Measurements from ENCODE around the gene BAZ1A. TPM values are rescaled to one million over a fixed set of nuclear protein-coding genes. Genes with fewer than 3 reads are reported as not detected.

The BAZ1A gene
- polyA plus RNA-seq, 1 donor from 2014 or later, result 18.1 TPM

DNA sequence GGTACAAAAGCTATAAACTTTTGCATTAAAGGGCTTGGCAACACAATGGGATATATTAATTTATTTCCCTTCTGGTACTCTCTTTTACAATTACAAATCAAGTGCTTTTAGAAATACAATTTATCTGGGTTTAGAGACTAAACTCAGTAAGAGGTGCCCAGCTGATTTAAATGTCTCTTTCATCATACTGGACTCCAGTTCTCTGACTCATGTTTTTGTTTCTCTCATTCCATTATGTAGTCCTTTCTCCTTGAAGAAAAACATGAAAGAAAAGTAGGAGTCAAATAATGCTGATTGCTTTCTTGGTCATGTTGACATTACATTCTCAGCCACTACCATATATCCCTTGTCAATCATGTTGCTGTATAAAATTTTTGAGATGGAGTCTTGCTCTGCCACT lies 124.5 kb downstream of the BAZ1A start:
- H3K4me2 ChIP-seq (ENCODE audit: low read length), result no peak overlapping the region
- H4K20me1 ChIP-seq (ENCODE audit: insufficient read depth), result no peaks in the 10 kb centered on the region
- no peaks in the 10 kb centered on the region for H3F3A ChIP-seq (ENCODE audit: insufficient read depth, low read length, poor library complexity, severe bottlenecking)
- TF ChIP-seq, protein P1, sequence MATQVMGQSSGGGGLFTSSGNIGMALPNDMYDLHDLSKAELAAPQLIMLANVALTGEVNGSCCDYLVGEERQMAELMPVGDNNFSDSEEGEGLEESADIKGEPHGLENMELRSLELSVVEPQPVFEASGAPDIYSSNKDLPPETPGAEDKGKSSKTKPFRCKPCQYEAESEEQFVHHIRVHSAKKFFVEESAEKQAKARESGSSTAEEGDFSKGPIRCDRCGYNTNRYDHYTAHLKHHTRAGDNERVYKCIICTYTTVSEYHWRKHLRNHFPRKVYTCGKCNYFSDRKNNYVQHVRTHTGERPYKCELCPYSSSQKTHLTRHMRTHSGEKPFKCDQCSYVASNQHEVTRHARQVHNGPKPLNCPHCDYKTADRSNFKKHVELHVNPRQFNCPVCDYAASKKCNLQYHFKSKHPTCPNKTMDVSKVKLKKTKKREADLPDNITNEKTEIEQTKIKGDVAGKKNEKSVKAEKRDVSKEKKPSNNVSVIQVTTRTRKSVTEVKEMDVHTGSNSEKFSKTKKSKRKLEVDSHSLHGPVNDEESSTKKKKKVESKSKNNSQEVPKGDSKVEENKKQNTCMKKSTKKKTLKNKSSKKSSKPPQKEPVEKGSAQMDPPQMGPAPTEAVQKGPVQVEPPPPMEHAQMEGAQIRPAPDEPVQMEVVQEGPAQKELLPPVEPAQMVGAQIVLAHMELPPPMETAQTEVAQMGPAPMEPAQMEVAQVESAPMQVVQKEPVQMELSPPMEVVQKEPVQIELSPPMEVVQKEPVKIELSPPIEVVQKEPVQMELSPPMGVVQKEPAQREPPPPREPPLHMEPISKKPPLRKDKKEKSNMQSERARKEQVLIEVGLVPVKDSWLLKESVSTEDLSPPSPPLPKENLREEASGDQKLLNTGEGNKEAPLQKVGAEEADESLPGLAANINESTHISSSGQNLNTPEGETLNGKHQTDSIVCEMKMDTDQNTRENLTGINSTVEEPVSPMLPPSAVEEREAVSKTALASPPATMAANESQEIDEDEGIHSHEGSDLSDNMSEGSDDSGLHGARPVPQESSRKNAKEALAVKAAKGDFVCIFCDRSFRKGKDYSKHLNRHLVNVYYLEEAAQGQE (IDR thresholded peaks at IDR 0.05; ENCODE audit: borderline replicate concordance), result no peak
- TF ChIP-seq TAF1 (IDR thresholded peaks at IDR 0.05; ENCODE audit: low read depth) (no peak), EP300 (conservative IDR thresholded peaks at IDR 0.05; ENCODE audit: poor library complexity, severe bottlenecking) (no peak), RAD21 (conservative IDR thresholded peaks at IDR 0.05) (no peak), SMC3 (conservative IDR thresholded peaks at IDR 0.05; ENCODE audit: poor library complexity) (no peak), EZH2 (IDR thresholded peaks at IDR 0.05; ENCODE audit: borderline replicate concordance, insufficient read depth, low read length, poor library complexity, severe bottlenecking) (no peak), MXI1 (conservative IDR thresholded peaks at IDR 0.05; ENCODE audit: poor library complexity, severe bottlenecking) (no peak), POLR2AphosphoS5 (IDR thresholded peaks at IDR 0.05) (no peak)
- TF ChIP-seq, protein P2, sequence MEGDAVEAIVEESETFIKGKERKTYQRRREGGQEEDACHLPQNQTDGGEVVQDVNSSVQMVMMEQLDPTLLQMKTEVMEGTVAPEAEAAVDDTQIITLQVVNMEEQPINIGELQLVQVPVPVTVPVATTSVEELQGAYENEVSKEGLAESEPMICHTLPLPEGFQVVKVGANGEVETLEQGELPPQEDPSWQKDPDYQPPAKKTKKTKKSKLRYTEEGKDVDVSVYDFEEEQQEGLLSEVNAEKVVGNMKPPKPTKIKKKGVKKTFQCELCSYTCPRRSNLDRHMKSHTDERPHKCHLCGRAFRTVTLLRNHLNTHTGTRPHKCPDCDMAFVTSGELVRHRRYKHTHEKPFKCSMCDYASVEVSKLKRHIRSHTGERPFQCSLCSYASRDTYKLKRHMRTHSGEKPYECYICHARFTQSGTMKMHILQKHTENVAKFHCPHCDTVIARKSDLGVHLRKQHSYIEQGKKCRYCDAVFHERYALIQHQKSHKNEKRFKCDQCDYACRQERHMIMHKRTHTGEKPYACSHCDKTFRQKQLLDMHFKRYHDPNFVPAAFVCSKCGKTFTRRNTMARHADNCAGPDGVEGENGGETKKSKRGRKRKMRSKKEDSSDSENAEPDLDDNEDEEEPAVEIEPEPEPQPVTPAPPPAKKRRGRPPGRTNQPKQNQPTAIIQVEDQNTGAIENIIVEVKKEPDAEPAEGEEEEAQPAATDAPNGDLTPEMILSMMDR (IDR thresholded peaks at IDR 0.05; ENCODE audit: poor library complexity, severe bottlenecking), result no peak
- H3K27ac ChIP-seq (ENCODE audit: low read length), result no peak overlapping the region
- no peaks in the 10 kb centered on the region for H3K27me3 ChIP-seq (ENCODE audit: insufficient read depth, low read depth, low read length)
- no peaks in the 10 kb centered on the region for H3K9me2 ChIP-seq (ENCODE audit: insufficient read depth, low read length)
- no peaks in the 10 kb centered on the region for H3K79me2 ChIP-seq (replicated peaks; ENCODE audit: insufficient read depth, low read length)
- H3K4me3 ChIP-seq (ENCODE audit: low read length), result no peak overlapping the region
- H2AFZ ChIP-seq (ENCODE audit: low read depth, low read length), result no peak overlapping the region
- H3K9me3 ChIP-seq (ENCODE audit: low read length), result no peaks in the 10 kb centered on the region
- peaks cover 5% of the 10 kb centered on the region for H3K36me3 ChIP-seq (ENCODE audit: insufficient read depth, low read length)
- H3K9ac ChIP-seq (ENCODE audit: low read length), result no peak overlapping the region

DNA sequence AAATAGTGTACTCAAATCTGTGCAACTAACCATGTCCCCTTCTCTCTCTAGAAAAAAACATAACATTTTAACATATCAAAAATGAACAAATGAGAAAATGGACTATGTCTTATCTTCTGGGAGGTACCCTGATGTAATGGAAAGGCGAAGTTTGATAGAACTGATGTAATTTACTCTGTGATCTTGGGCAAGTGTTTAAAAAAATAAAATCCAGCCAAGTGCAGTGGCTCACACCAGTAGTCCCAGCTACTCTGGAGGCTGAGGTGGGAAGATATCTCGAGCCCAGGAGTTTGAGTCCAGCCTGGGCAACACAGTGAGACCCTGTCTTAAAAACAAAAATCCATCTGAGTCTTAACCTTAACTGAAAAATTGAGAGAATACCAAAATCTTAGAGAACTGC lies 124.9 kb downstream of the BAZ1A start:
- Histone ChIP-seq H4K20me1 (ENCODE audit: insufficient read depth) (no peaks in the 10 kb centered on the region), H3K4me3 (ENCODE audit: low read length) (no peak overlapping the region), H3K36me3 (ENCODE audit: insufficient read depth, low read length) (peaks cover 5% of the 10 kb centered on the region), H2AFZ (ENCODE audit: low read depth, low read length) (no peak overlapping the region), H3K4me2 (ENCODE audit: low read length) (no peak overlapping the region), H3F3A (ENCODE audit: insufficient read depth, low read length, poor library complexity, severe bottlenecking) (no peaks in the 10 kb centered on the region), H3K9ac (ENCODE audit: low read length) (no peak overlapping the region), H3K27me3 (ENCODE audit: insufficient read depth, low read depth, low read length) (no peaks in the 10 kb centered on the region), H3K9me2 (ENCODE audit: insufficient read depth, low read length) (no peaks in the 10 kb centered on the region), H3K27ac (ENCODE audit: low read length) (no peak overlapping the region), H3K9me3 (ENCODE audit: low read length) (no peaks in the 10 kb centered on the region), H3K79me2 (replicated peaks; ENCODE audit: insufficient read depth, low read length) (no peaks in the 10 kb centered on the region)
- TF ChIP-seq MXI1 (conservative IDR thresholded peaks at IDR 0.05; ENCODE audit: poor library complexity, severe bottlenecking) (no peak), EZH2 (IDR thresholded peaks at IDR 0.05; ENCODE audit: borderline replicate concordance, insufficient read depth, low read length, poor library complexity, severe bottlenecking) (no peak), POLR2AphosphoS5 (IDR thresholded peaks at IDR 0.05) (no peak), EP300 (conservative IDR thresholded peaks at IDR 0.05; ENCODE audit: poor library complexity, severe bottlenecking) (no peak), SMC3 (conservative IDR thresholded peaks at IDR 0.05; ENCODE audit: poor library complexity) (no peak), TAF1 (IDR thresholded peaks at IDR 0.05; ENCODE audit: low read depth) (no peak)
- TF ChIP-seq, protein P2 (IDR thresholded peaks at IDR 0.05; ENCODE audit: poor library complexity, severe bottlenecking), result no peak
